Liver (tissue), 9 donors: ENCODE data around the gene DAB1. TPM values are rescaled to one million over a fixed set of nuclear protein-coding genes. Genes with fewer than 3 reads are reported as not detected.

Source experiments
- DNase-seq: peaks from one replicate; pipeline ENCODE4 v3.0.0-alpha.2; 2017; ENCODE audit warnings: low spot score
- H3K27ac ChIP-seq, 2 donors: one replicate each; pipeline ENCODE4 v1.7.0; 2013; ENCODE audit warnings: inconsistent platforms in 2 of 2, low read length in 2 of 2, control low read depth in 1 of 2, low read depth in 1 of 2, mild to moderate bottlenecking in 1 of 2
- H3K27me3 ChIP-seq, 4 donors: one replicate each; pipeline versions ENCODE4 v1.6.1 to v1.7.0; 2013; ENCODE audit warnings: low read length in 3 of 4, inconsistent platforms in 1 of 4, mild to moderate bottlenecking in 1 of 4, moderate library complexity in 1 of 4; ENCODE audit not compliant: control insufficient read depth in 4 of 4, insufficient read depth in 4 of 4
- H3K36me3 ChIP-seq, 4 donors: one replicate each; pipeline versions ENCODE4 v1.6.1 to v1.7.0; 2013; ENCODE audit warnings: low read length in 3 of 4, mild to moderate bottlenecking in 3 of 4, low read depth in 1 of 4, moderate library complexity in 1 of 4; ENCODE audit not compliant: control insufficient read depth in 4 of 4, insufficient read depth in 3 of 4
- H3K4me1 ChIP-seq, 4 donors: one replicate each; pipeline versions ENCODE4 v1.6.1 to v1.7.0; 2013; ENCODE audit warnings: low read length in 3 of 4, mild to moderate bottlenecking in 3 of 4, moderate library complexity in 1 of 4; ENCODE audit not compliant: control insufficient read depth in 4 of 4, insufficient read depth in 4 of 4
- H3K4me3 ChIP-seq, 3 donors: one replicate each; pipeline versions ENCODE4 v1.6.1 to v1.7.0; 2013; ENCODE audit warnings: low read length in 3 of 3, control low read depth in 1 of 3, low read depth in 1 of 3, mild to moderate bottlenecking in 1 of 3
- H3K9ac ChIP-seq, 2 donors: one replicate each; pipeline ENCODE4 v1.7.0; 2013; ENCODE audit warnings: low read length in 2 of 2, mild to moderate bottlenecking in 2 of 2, moderate library complexity in 2 of 2, control low read depth in 1 of 2, low read depth in 1 of 2
- H3K9me3 ChIP-seq, 4 donors: one replicate each; pipeline versions ENCODE4 v1.6.1 to v1.7.0; 2013; ENCODE audit warnings: low read length in 3 of 4; ENCODE audit not compliant: control insufficient read depth in 4 of 4
- EGR1 ChIP-seq, 2 donors: IDR thresholded peaks; 2 replicates each; pipeline ENCODE4 v1.6.1; 2016 to 2018; ENCODE audit warnings: antibody characterized with exemption in 2 of 2, low read depth in 2 of 2
- FOXA1 ChIP-seq: IDR thresholded peaks from 2 replicates; pipeline ENCODE4 v1.6.1; 2016; ENCODE audit warnings: antibody characterized with exemption
- FOXA2 ChIP-seq: IDR thresholded peaks from 2 replicates; pipeline ENCODE4 v1.6.1; 2016; ENCODE audit warnings: antibody characterized with exemption
- GABPA ChIP-seq, 2 donors: IDR thresholded peaks in 1 of 2; conservative IDR thresholded peaks in 1 of 2; 2 replicates each; pipeline ENCODE4 v1.6.1; 2016; ENCODE audit warnings: antibody characterized with exemption in 2 of 2, mild to moderate bottlenecking in 1 of 2, moderate library complexity in 1 of 2
- HNF4A ChIP-seq, 2 donors: conservative IDR thresholded peaks; 2 replicates each; pipeline ENCODE4 v1.6.1; 2016; ENCODE audit warnings: antibody characterized with exemption in 2 of 2, mild to moderate bottlenecking in 2 of 2
- HNF4G ChIP-seq: IDR thresholded peaks from 2 replicates; pipeline ENCODE4 v1.6.1; 2016; ENCODE audit warnings: antibody characterized with exemption
- JUND ChIP-seq, 2 donors: IDR thresholded peaks; 2 replicates each; pipeline ENCODE4 v1.6.1; 2016; ENCODE audit warnings: antibody characterized with exemption in 2 of 2
- NR2F2 ChIP-seq: IDR thresholded peaks from 2 replicates; pipeline ENCODE4 v1.6.1; 2016; ENCODE audit warnings: antibody characterized with exemption
- RAD21 ChIP-seq, 2 donors: IDR thresholded peaks; 2 replicates each; pipeline ENCODE4 v1.6.1; 2016; ENCODE audit warnings: antibody characterized with exemption in 2 of 2, mild to moderate bottlenecking in 2 of 2
- RXRA ChIP-seq, 2 donors: IDR thresholded peaks; 2 replicates each; pipeline ENCODE4 v1.6.1; 2017 to 2018; ENCODE audit warnings: antibody characterized with exemption in 2 of 2, mild to moderate bottlenecking in 1 of 2
- SP1 ChIP-seq: IDR thresholded peaks from 2 replicates; pipeline ENCODE4 v1.6.1; 2018; ENCODE audit warnings: antibody characterized with exemption, mild to moderate bottlenecking
- TAF1 ChIP-seq: conservative IDR thresholded peaks from 2 replicates; pipeline ENCODE4 v1.6.1; 2016; ENCODE audit warnings: antibody characterized with exemption, mild to moderate bottlenecking
- YY1 ChIP-seq: IDR thresholded peaks from 2 replicates; pipeline ENCODE4 v1.6.1; 2016; ENCODE audit warnings: antibody characterized with exemption, mild to moderate bottlenecking
- WGBS: extraction: QIAGEN DNeasy Blood & Tissue Kit; methylation state at CpG from one replicate; pipeline ENCODE4 v1.1.7; 2013; 5-methylcytosine and 5-hydroxymethylcytosine counted together
- polyA plus RNA-seq, 2 donors: library from polyadenylated mRNA; stranded (reverse) in 1 of 2; unstranded in 1 of 2; fragments of 200-250 nt in 1 of 2; fragments of >200 nt in 1 of 2; fragmentation: Nextera tagmentation in 1 of 2; extraction: Ambion mirVana in 1 of 2; gene quantifications; one replicate each; pipeline versions ENCODE4 v1.2.1 to v1.2.3, GENCODE V29; 2013 to 2015
- total RNA-seq, 2 donors: library from RNA; depleted of rRNA; stranded (reverse); fragments of >200 nt; gene quantifications; one replicate each; pipeline ENCODE4 v1.2.3, GENCODE V29; 2014
- TF ChIP-seq, protein P1 (sequence below): IDR thresholded peaks from 2 replicates; pipeline ENCODE4 v1.6.1; 2016; ENCODE audit warnings: antibody characterized with exemption
- TF ChIP-seq, protein P2 (sequence below): IDR thresholded peaks from 2 replicates; pipeline ENCODE4 v1.6.1; 2016; ENCODE audit warnings: antibody characterized with exemption
- TF ChIP-seq, protein P3 (sequence below): IDR thresholded peaks from 2 replicates; pipeline ENCODE4 v1.6.1; 2016; ENCODE audit warnings: antibody characterized with exemption
- TF ChIP-seq, protein P4 (sequence below): IDR thresholded peaks from 2 replicates; pipeline ENCODE4 v1.6.1; 2016; ENCODE audit warnings: antibody characterized with exemption, mild to moderate bottlenecking
- TF ChIP-seq, protein P5 (sequence below): fragments of 150-350 bp; IDR thresholded peaks from 2 replicates; pipeline ENCODE4 v1.5.1; 2017; ENCODE audit warnings: improper control_type of control experiment, low read depth, low read length; ENCODE audit not compliant: missing input control
- donor health status: healthy.
- donor health status: healthy.
- donor health status: healthy.
- donor health status: healthy.
- donor health status: healthy.

Gene DAB1
- total and polyA plus RNA-seq, 4 donors: 0.54 to 1.7 (median 1.2) TPM

DNA sequence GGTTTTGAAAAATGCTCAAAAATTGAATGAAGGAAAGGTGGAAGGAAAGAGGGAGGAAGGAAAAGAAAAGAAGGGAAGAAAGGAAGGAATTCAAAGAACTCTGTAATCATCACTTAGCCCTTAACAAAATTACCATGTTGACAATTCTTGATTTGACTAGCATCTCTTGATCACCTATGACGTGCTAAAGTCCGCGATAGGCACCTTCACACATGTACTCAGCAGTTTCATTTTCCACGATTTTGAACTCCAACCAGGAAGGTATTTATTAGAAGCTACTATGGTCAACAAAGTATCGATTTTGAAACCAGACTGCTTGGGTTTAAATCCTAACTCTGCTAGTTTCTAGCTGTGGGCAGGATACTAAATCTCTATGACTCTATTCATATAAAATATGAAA lies 146.9 kb downstream of the DAB1 start:
- H3K4me1 ChIP-seq: peaks cover 8 to 56% (median 50%) of the 10 kb centered on the region in 4 donors
- DNase-seq: no peak
- no peaks in the 10 kb centered on the region for H3K27me3 ChIP-seq
- TF ChIP-seq EGR1 (IDR thresholded peaks at IDR 0.05; ENCODE audit: low read depth in 2 of 2): no peak
- peak; percentile 9 to 35 for TF ChIP-seq RAD21 (IDR thresholded peaks at IDR 0.05)
- TF ChIP-seq SP1: peak; percentile 47
- TF ChIP-seq, protein P1, sequence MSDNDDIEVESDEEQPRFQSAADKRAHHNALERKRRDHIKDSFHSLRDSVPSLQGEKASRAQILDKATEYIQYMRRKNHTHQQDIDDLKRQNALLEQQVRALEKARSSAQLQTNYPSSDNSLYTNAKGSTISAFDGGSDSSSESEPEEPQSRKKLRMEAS: no peak
- no peak for TF ChIP-seq NR2F2
- peak; percentile 68 to 77 for TF ChIP-seq HNF4A (conservative IDR thresholded peaks at IDR 0.05)
- no peak for TF ChIP-seq TAF1
- TF ChIP-seq RXRA (IDR thresholded peaks at IDR 0.05): peak in 1 of 2 donors; percentile 36
- no peak for TF ChIP-seq YY1
- no peak for TF ChIP-seq GABPA (IDR thresholded peaks at IDR 0.05 in 1 of 2, conservative IDR thresholded peaks at IDR 0.05 in 1 of 2)
- peak in 1 of 2 donors; percentile 13 for TF ChIP-seq JUND (IDR thresholded peaks at IDR 0.05)
- TF ChIP-seq, protein P2, sequence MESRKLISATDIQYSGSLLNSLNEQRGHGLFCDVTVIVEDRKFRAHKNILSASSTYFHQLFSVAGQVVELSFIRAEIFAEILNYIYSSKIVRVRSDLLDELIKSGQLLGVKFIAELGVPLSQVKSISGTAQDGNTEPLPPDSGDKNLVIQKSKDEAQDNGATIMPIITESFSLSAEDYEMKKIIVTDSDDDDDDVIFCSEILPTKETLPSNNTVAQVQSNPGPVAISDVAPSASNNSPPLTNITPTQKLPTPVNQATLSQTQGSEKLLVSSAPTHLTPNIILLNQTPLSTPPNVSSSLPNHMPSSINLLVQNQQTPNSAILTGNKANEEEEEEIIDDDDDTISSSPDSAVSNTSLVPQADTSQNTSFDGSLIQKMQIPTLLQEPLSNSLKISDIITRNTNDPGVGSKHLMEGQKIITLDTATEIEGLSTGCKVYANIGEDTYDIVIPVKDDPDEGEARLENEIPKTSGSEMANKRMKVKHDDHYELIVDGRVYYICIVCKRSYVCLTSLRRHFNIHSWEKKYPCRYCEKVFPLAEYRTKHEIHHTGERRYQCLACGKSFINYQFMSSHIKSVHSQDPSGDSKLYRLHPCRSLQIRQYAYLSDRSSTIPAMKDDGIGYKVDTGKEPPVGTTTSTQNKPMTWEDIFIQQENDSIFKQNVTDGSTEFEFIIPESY: no peak
- TF ChIP-seq, protein P3, sequence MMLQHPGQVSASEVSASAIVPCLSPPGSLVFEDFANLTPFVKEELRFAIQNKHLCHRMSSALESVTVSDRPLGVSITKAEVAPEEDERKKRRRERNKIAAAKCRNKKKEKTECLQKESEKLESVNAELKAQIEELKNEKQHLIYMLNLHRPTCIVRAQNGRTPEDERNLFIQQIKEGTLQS: no peak
- TF ChIP-seq FOXA2: peak; percentile 19
- peak; percentile 64 for TF ChIP-seq HNF4G
- TF ChIP-seq, protein P4, sequence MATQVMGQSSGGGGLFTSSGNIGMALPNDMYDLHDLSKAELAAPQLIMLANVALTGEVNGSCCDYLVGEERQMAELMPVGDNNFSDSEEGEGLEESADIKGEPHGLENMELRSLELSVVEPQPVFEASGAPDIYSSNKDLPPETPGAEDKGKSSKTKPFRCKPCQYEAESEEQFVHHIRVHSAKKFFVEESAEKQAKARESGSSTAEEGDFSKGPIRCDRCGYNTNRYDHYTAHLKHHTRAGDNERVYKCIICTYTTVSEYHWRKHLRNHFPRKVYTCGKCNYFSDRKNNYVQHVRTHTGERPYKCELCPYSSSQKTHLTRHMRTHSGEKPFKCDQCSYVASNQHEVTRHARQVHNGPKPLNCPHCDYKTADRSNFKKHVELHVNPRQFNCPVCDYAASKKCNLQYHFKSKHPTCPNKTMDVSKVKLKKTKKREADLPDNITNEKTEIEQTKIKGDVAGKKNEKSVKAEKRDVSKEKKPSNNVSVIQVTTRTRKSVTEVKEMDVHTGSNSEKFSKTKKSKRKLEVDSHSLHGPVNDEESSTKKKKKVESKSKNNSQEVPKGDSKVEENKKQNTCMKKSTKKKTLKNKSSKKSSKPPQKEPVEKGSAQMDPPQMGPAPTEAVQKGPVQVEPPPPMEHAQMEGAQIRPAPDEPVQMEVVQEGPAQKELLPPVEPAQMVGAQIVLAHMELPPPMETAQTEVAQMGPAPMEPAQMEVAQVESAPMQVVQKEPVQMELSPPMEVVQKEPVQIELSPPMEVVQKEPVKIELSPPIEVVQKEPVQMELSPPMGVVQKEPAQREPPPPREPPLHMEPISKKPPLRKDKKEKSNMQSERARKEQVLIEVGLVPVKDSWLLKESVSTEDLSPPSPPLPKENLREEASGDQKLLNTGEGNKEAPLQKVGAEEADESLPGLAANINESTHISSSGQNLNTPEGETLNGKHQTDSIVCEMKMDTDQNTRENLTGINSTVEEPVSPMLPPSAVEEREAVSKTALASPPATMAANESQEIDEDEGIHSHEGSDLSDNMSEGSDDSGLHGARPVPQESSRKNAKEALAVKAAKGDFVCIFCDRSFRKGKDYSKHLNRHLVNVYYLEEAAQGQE: no peak
- TF ChIP-seq, protein P5, sequence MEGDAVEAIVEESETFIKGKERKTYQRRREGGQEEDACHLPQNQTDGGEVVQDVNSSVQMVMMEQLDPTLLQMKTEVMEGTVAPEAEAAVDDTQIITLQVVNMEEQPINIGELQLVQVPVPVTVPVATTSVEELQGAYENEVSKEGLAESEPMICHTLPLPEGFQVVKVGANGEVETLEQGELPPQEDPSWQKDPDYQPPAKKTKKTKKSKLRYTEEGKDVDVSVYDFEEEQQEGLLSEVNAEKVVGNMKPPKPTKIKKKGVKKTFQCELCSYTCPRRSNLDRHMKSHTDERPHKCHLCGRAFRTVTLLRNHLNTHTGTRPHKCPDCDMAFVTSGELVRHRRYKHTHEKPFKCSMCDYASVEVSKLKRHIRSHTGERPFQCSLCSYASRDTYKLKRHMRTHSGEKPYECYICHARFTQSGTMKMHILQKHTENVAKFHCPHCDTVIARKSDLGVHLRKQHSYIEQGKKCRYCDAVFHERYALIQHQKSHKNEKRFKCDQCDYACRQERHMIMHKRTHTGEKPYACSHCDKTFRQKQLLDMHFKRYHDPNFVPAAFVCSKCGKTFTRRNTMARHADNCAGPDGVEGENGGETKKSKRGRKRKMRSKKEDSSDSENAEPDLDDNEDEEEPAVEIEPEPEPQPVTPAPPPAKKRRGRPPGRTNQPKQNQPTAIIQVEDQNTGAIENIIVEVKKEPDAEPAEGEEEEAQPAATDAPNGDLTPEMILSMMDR: no peak
- TF ChIP-seq FOXA1: no peak
- no peak overlapping the region for H3K9ac ChIP-seq
- no peaks in the 10 kb centered on the region for H3K36me3 ChIP-seq
- 32% methylated on average over 5 of the region's 5 CpGs for WGBS
- H3K9me3 ChIP-seq: no peaks in the 10 kb centered on the region
- peak overlapping the region in 1 of 2 donors; percentile 40 for H3K27ac ChIP-seq
- H3K4me3 ChIP-seq: no peak overlapping the region
